ENCODE measurements around the gene STK25.

- TF ChIP-seq, protein P1, sequence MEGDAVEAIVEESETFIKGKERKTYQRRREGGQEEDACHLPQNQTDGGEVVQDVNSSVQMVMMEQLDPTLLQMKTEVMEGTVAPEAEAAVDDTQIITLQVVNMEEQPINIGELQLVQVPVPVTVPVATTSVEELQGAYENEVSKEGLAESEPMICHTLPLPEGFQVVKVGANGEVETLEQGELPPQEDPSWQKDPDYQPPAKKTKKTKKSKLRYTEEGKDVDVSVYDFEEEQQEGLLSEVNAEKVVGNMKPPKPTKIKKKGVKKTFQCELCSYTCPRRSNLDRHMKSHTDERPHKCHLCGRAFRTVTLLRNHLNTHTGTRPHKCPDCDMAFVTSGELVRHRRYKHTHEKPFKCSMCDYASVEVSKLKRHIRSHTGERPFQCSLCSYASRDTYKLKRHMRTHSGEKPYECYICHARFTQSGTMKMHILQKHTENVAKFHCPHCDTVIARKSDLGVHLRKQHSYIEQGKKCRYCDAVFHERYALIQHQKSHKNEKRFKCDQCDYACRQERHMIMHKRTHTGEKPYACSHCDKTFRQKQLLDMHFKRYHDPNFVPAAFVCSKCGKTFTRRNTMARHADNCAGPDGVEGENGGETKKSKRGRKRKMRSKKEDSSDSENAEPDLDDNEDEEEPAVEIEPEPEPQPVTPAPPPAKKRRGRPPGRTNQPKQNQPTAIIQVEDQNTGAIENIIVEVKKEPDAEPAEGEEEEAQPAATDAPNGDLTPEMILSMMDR (IDR thresholded peaks at IDR 0.05; ENCODE audit: control extremely low read depth in 1 of 3, insufficient read depth in 1 of 3, low read depth in 1 of 3, low read length in 3 of 3) = no peak
- TF ChIP-seq ZNF274 (IDR thresholded peaks at IDR 0.05; ENCODE audit: borderline replicate concordance, extremely low read depth, low read length) (no peak), CREB1 (IDR thresholded peaks at IDR 0.05) (no peak), EP300 (IDR thresholded peaks at IDR 0.05; ENCODE audit: borderline replicate concordance in 1 of 2, low read depth in 2 of 2, low read length in 2 of 2) (no peak), SIX5 (IDR thresholded peaks at IDR 0.05; ENCODE audit: low read depth, low read length) (no peak), EZH2 (IDR thresholded peaks at IDR 0.05; ENCODE audit: low read depth, low read length, severe bottlenecking) (no peak), ATF3 (IDR thresholded peaks at IDR 0.05; ENCODE audit: insufficient read depth, low read depth, low read length) (no peak), SP4 (IDR thresholded peaks at IDR 0.05; ENCODE audit: low read length) (no peak), KDM1A (IDR thresholded peaks at IDR 0.05; ENCODE audit: borderline replicate concordance, low read length) (no peak), SUZ12 (IDR thresholded peaks at IDR 0.05; ENCODE audit: low read length) (no peak), NRF1 (IDR thresholded peaks at IDR 0.05; ENCODE audit: low read depth, low read length) (no peak)
Measured at GRCh38 chr2:241545106-241545505, 36.7 kb upstream of the STK25 start.
